ENCODE measurements around the gene EXOC3L1.

The EXOC3L1 gene

GRCh38 chr16:67173808-67174705 lies 15.9 kb downstream of the EXOC3L1 start:
- peaks cover 17% of the 10 kb centered on the region for H3K36me3 Mint-ChIP-seq (ENCODE audit: low read depth)
- H3K4me3 Mint-ChIP-seq, result peak overlapping the region; percentile 88
- peak; percentile 75 for DNase-seq (ENCODE audit: low spot score)
- H3K4me1 Mint-ChIP-seq (ENCODE audit: low read depth), result peaks cover 51% of the 10 kb centered on the region
- no peaks in the 10 kb centered on the region for H3K9me3 Mint-ChIP-seq
- H3K27me3 Mint-ChIP-seq (ENCODE audit: low read depth), result peaks cover 8% of the 10 kb centered on the region
- H3K27ac Mint-ChIP-seq, result peak overlapping the region; percentile 85

GRCh38 chr16:67173323-67173722 lies 16.6 kb downstream of the EXOC3L1 start:
- H3K4me1 Mint-ChIP-seq (ENCODE audit: low read depth), result peaks cover 48% of the 10 kb centered on the region
- H3K4me3 Mint-ChIP-seq, result peak overlapping the region; percentile 88
- H3K36me3 Mint-ChIP-seq (ENCODE audit: low read depth), result peaks cover 17% of the 10 kb centered on the region
- DNase-seq (ENCODE audit: low spot score), result no peak
- peak overlapping the region; percentile 85 for H3K27ac Mint-ChIP-seq
- H3K9me3 Mint-ChIP-seq, result no peaks in the 10 kb centered on the region
- H3K27me3 Mint-ChIP-seq (ENCODE audit: low read depth), result peaks cover 10% of the 10 kb centered on the region

- Mint-ChIP-seq H3K27me3 (ENCODE audit: low read depth) (peaks cover 22% of the 10 kb centered on the region), H3K27ac (peak overlapping the region; percentile 24), H3K4me3 (peak overlapping the region; percentile 81), H3K9me3 (no peaks in the 10 kb centered on the region), H3K36me3 (ENCODE audit: low read depth) (peaks cover 19% of the 10 kb centered on the region), H3K4me1 (ENCODE audit: low read depth) (peaks cover 44% of the 10 kb centered on the region)
- no peak for DNase-seq (ENCODE audit: low spot score)
These were observed 18.8 kb downstream of the EXOC3L1 start for GRCh38 chr16:67170949-67171649.

- H3K4me3 Mint-ChIP-seq, result peak within 1 kb of the TSS; percentile 81
- H3K36me3 Mint-ChIP-seq (ENCODE audit: low read depth), result peaks cover 17% of the 10 kb centered on the region
- no peaks in the 10 kb centered on the region for H3K9me3 Mint-ChIP-seq
- peaks cover 40% of the 10 kb centered on the region for H3K4me1 Mint-ChIP-seq (ENCODE audit: low read depth)
- peak; percentile 80 for DNase-seq (ENCODE audit: low spot score)
- H3K27me3 Mint-ChIP-seq (ENCODE audit: low read depth), result peaks cover 27% of the 10 kb centered on the region
- peak within 1 kb of the TSS; percentile 81 for H3K27ac Mint-ChIP-seq
These were observed 19.6 kb downstream of the EXOC3L1 start, which contains the start of gene NOL3 for GRCh38 chr16:67170168-67170948. Gene NOL3 (plus strand): TSS chr16:67170538.

- Mint-ChIP-seq H3K9me3 (no peaks in the 10 kb centered on the region), H3K27ac (peak overlapping the region; percentile 81), H3K27me3 (ENCODE audit: low read depth) (peaks cover 33% of the 10 kb centered on the region), H3K4me1 (ENCODE audit: low read depth) (peaks cover 42% of the 10 kb centered on the region), H3K36me3 (ENCODE audit: low read depth) (peaks cover 19% of the 10 kb centered on the region), H3K4me3 (peak overlapping the region; percentile 79)
- no peak for DNase-seq (ENCODE audit: low spot score)
These were observed 20.2 kb downstream of the EXOC3L1 start for GRCh38 chr16:67169642-67170167.

- peaks cover 21% of the 10 kb centered on the region for H3K36me3 Mint-ChIP-seq (ENCODE audit: low read depth)
- peak overlapping the region; percentile 26 for H3K4me3 Mint-ChIP-seq
- H3K4me1 Mint-ChIP-seq (ENCODE audit: low read depth), result peaks cover 42% of the 10 kb centered on the region
- no peak for DNase-seq (ENCODE audit: low spot score)
- no peaks in the 10 kb centered on the region for H3K9me3 Mint-ChIP-seq
- peaks cover 36% of the 10 kb centered on the region for H3K27me3 Mint-ChIP-seq (ENCODE audit: low read depth)
- H3K27ac Mint-ChIP-seq, result no peak overlapping the region
These were observed 20.9 kb downstream of the EXOC3L1 start for GRCh38 chr16:67169011-67169451.

GRCh38 chr16:67167588-67167987 lies 22.3 kb downstream of the EXOC3L1 start:
- H3K9me3 Mint-ChIP-seq, result no peaks in the 10 kb centered on the region
- H3K27me3 Mint-ChIP-seq (ENCODE audit: low read depth), result peaks cover 35% of the 10 kb centered on the region
- DNase-seq (ENCODE audit: low spot score), result no peak
- peaks cover 32% of the 10 kb centered on the region for H3K4me1 Mint-ChIP-seq (ENCODE audit: low read depth)
- no peak overlapping the region for H3K27ac Mint-ChIP-seq
- peaks cover 17% of the 10 kb centered on the region for H3K36me3 Mint-ChIP-seq (ENCODE audit: low read depth)
- H3K4me3 Mint-ChIP-seq, result no peak overlapping the region

- H3K4me3 Mint-ChIP-seq, result no peak overlapping the region
- H3K4me1 Mint-ChIP-seq (ENCODE audit: low read depth), result peaks cover 35% of the 10 kb centered on the region
These were observed 23.3 kb downstream of the EXOC3L1 start for GRCh38 chr16:67166598-67167168.

GRCh38 chr16:67166110-67166547 lies 23.8 kb downstream of the EXOC3L1 start:
- Mint-ChIP-seq H3K36me3 (ENCODE audit: low read depth) (peaks cover 20% of the 10 kb centered on the region), H3K27ac (no peak overlapping the region), H3K4me1 (ENCODE audit: low read depth) (peaks cover 32% of the 10 kb centered on the region), H3K4me3 (no peak overlapping the region), H3K9me3 (no peaks in the 10 kb centered on the region), H3K27me3 (ENCODE audit: low read depth) (peaks cover 33% of the 10 kb centered on the region)
- DNase-seq (ENCODE audit: low spot score), result no peak

More at GRCh38 chr16:67166598-67167168, 23.3 kb downstream of the EXOC3L1 start:
- Mint-ChIP-seq H3K9me3 (no peaks in the 10 kb centered on the region), H3K36me3 (ENCODE audit: low read depth) (peaks cover 20% of the 10 kb centered on the region), H3K27me3 (ENCODE audit: low read depth) (peaks cover 35% of the 10 kb centered on the region), H3K27ac (no peak overlapping the region)
- DNase-seq (ENCODE audit: low spot score), result no peak

GRCh38 chr16:67165121-67166078 lies 24.5 kb downstream of the EXOC3L1 start:
- DNase-seq (ENCODE audit: low spot score), result no peak
- no peaks in the 10 kb centered on the region for H3K9me3 Mint-ChIP-seq
- H3K4me1 Mint-ChIP-seq (ENCODE audit: low read depth), result peaks cover 29% of the 10 kb centered on the region
- H3K36me3 Mint-ChIP-seq (ENCODE audit: low read depth), result peaks cover 21% of the 10 kb centered on the region
- H3K27ac Mint-ChIP-seq, result no peak overlapping the region
- peaks cover 34% of the 10 kb centered on the region for H3K27me3 Mint-ChIP-seq (ENCODE audit: low read depth)
- H3K4me3 Mint-ChIP-seq, result peak overlapping the region; percentile 38

GRCh38 chr16:67164599-67165061 lies 25.3 kb downstream of the EXOC3L1 start, which contains the start of gene HSF4:
Gene HSF4 (plus strand): TSS chr16:67164745. CDS start chr16:67164812, 67 bp downstream.
- peaks cover 34% of the 10 kb centered on the region for H3K27me3 Mint-ChIP-seq (ENCODE audit: low read depth)
- peaks cover 25% of the 10 kb centered on the region for H3K4me1 Mint-ChIP-seq (ENCODE audit: low read depth)
- no peak for DNase-seq (ENCODE audit: low spot score)
- H3K27ac Mint-ChIP-seq, result no peak within 1 kb of the TSS
- H3K4me3 Mint-ChIP-seq, result peak within 1 kb of the TSS; percentile 38
- H3K36me3 Mint-ChIP-seq (ENCODE audit: low read depth), result peaks cover 21% of the 10 kb centered on the region
- H3K9me3 Mint-ChIP-seq, result no peaks in the 10 kb centered on the region

- peaks cover 34% of the 10 kb centered on the region for H3K27me3 Mint-ChIP-seq (ENCODE audit: low read depth)
- H3K4me1 Mint-ChIP-seq (ENCODE audit: low read depth), result peaks cover 25% of the 10 kb centered on the region
- no peak for DNase-seq (ENCODE audit: low spot score)
- H3K9me3 Mint-ChIP-seq, result no peaks in the 10 kb centered on the region
- H3K4me3 Mint-ChIP-seq, result peak overlapping the region; percentile 38
- H3K27ac Mint-ChIP-seq, result no peak overlapping the region
- H3K36me3 Mint-ChIP-seq (ENCODE audit: low read depth), result peaks cover 21% of the 10 kb centered on the region
These were observed 25.9 kb downstream of the EXOC3L1 start for GRCh38 chr16:67163999-67164558.

All from T-helper 2 cell treated with Interferon-gamma antibody and Interleukin-4, amounts not matched to agents 5 μg/mL and 100 μg/mL, for 36 hours (primary cell).